ENCODE data around the gene LRP6.

The LRP6 gene

DNA sequence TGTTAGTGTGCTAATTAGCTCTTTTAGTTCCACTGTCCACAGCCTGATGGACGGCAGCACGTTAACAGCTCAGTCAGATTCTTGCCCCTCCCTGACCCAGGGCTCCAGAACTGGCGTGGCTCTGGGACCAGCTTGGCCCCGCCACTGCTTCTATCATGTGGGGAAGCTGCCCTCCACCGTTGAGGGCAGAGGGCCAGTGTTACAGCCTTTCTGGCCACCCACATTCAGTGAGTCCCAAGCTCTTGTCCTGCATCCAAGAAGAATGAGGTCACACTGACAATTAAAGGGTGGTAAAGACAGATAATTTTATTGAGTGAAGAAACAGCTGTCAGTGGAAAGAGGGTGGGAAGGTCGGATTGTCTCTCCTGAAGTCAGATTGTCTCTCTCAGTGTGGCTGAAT is 159.2 kb downstream of the LRP6 start:
- in situ Hi-C loops (cut with HindIII; ENCODE audit: low pct_unique_long_range_greater_than_20kb, low sequenced_read_pairs), result no loop called here
- no peak for TF ChIP-seq JUND (IDR thresholded peaks at IDR 0.05; ENCODE audit: low read depth)
- DNase-seq (ENCODE audit: low read depth in 1 of 2, low spot score in 1 of 2), result no peak

- TF ChIP-seq JUND (IDR thresholded peaks at IDR 0.05; ENCODE audit: low read depth), result no peak
- in situ Hi-C loops (cut with HindIII; ENCODE audit: low pct_unique_long_range_greater_than_20kb, low sequenced_read_pairs), result no loop called here
- DNase-seq (ENCODE audit: low read depth in 1 of 2, low spot score in 1 of 2), result no peak
Observed at GRCh38 chr12:12099102-12099501, 167.7 kb downstream of the LRP6 start.

DNA sequence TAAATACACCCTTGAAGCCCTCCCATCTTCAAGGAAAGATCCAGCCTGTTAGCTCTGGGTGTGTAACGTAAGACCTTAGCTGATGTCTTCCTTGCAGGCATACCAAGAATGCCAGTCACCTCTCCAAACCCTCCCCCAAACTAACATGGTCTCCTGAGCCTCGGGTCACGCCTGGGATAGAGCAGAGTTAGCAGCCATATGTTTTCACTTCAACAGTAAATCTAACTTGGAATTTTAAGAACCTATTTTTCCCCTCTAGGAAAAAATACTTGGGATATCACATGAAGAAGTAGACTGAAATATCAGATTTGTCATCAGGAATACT is 168.2 kb downstream of the LRP6 start:
- no peak for TF ChIP-seq JUND (IDR thresholded peaks at IDR 0.05; ENCODE audit: low read depth)

DNA sequence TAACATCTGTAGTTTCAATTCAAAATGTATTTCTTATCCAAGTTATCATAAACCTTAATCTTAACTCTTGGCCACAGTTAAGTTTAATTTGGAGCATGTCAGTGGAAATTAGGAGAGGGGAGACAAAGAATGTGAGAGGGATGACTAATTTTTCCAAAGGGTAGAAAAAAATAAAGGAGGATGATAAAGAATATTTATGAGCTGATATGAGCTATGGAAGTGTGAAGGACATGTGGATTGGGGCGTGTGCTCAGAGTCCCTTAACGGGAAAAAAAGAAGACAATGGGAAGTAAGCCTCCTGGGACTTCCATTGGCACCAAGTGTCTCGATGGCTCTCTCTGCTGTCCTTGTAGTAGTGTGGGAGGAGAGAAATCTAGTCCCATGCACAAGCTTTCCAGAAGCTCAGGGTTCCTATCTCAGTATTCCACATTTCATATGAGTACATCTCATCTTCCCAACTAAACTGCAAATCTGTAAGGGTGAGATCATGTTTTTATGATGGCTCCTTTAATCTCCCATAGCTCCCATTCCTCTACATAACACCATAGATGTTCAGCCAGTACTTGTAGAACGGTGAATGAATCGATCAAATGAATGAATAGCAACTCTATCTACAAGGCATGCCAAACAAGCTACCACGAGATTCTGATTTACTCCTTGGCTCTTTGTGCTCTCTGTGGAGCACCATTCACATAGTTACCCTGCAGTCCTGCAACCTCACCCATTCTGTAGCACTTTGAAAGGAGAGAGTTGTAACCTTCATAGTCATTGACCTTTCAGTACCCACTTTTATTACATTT is 168.8 kb downstream of the LRP6 start:
- no peak for TF ChIP-seq JUND (IDR thresholded peaks at IDR 0.05; ENCODE audit: low read depth)
- DNase-seq (ENCODE audit: low read depth in 1 of 2, low spot score in 1 of 2), result no peak
- in situ Hi-C loops (cut with HindIII; ENCODE audit: low pct_unique_long_range_greater_than_20kb, low sequenced_read_pairs), result no loop called here

More for the DNA sequence above, 168.2 kb downstream of the LRP6 start:
- DNase-seq (ENCODE audit: low read depth in 1 of 2, low spot score in 1 of 2), result no peak
- in situ Hi-C loops (cut with HindIII; ENCODE audit: low pct_unique_long_range_greater_than_20kb, low sequenced_read_pairs), result no loop called here

- in situ Hi-C loops (cut with HindIII; ENCODE audit: low pct_unique_long_range_greater_than_20kb, low sequenced_read_pairs), result no loop called here
- no peak for TF ChIP-seq JUND (IDR thresholded peaks at IDR 0.05; ENCODE audit: low read depth)
Observed at GRCh38 chr12:12095021-12095420, 171.8 kb downstream of the LRP6 start.

DNA sequence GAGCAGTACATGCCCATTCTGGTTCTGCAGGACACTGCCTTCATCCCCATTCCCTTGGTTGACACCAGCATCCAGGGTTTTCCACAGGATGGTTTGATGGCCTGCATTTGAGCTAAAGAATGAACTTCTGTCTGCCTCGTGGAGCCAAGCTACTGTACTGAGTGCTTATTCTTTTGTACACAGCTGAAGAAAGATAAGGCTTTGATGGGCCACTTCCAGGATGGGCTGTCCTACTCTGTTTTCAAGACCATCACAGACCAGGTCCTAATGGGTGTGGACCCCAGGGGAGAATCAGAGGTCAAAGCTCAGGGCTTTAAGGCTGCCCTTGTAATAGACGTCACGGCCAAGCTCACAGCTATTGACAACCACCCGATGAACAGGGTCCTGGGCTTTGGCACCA is 172.4 kb downstream of the LRP6 start:
- DNase-seq (ENCODE audit: low read depth in 1 of 2, low spot score in 1 of 2), result no peak
- in situ Hi-C loops (cut with HindIII; ENCODE audit: low pct_unique_long_range_greater_than_20kb, low sequenced_read_pairs), result no loop called here
- no peak for TF ChIP-seq JUND (IDR thresholded peaks at IDR 0.05; ENCODE audit: low read depth)

More at GRCh38 chr12:12095021-12095420, 171.8 kb downstream of the LRP6 start:
- DNase-seq (ENCODE audit: low read depth in 1 of 2, low spot score in 1 of 2), result peak in 1 of 2 experiments; percentile 41

DNA sequence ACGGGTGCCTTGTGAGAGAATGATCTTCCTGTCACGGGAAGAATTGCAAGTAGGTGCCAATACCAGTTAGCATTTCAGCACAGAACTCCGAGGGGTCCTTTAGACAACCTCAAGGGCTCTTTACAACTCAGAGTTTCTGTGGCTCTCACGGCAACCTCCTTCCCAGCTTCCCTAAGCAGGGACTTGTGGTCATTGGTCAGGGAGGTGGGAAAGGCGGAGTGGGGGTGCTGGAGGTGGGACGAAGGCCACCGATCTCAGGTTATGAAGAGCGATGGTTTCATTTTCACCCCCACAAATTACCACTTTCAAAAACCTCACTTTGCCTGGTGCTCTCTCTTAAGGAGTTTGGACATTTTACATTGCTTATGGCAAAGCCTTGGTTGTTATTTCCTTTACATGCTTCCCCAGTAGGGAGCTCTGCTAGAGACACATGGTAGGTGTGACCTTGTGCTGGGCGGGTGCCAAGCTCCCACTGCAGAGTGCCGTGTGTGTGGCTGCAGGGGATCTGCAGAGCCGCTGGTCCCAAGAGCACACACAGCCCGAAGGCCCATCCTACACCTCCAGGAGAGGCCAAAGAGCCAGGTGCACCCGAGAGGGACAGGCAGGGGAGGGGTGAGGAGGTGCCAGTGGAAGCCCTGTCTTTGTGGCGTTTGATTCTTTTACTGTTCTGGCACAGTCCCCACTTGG is 174.7 kb downstream of the LRP6 start:
- in situ Hi-C loops (cut with HindIII; ENCODE audit: low pct_unique_long_range_greater_than_20kb, low sequenced_read_pairs), result no loop called here
- DNase-seq (ENCODE audit: low read depth in 1 of 2, low spot score in 1 of 2), result peak in 1 of 2 experiments; percentile 0
- TF ChIP-seq JUND (IDR thresholded peaks at IDR 0.05; ENCODE audit: low read depth), result no peak

DNA sequence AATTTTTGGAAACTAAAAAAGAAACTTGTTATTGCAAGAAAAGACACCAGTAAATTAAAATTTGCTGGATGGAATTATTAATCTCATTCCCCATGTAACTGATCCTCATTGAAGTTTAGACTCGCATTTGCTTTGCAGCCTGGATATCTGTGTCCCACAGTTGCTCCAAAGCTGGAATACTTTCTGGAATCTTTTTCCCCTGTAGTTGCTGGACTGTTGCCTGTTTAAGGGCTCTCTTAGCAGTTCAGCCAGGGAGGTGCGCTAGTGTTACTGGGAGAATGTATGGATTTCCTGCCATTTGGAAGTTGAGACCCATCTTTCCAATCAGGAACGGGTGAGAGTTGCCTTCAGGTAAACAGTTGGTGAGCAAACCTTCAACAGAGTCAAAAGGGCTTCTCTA is 175.8 kb downstream of the LRP6 start:
- in situ Hi-C loops (cut with HindIII; ENCODE audit: low pct_unique_long_range_greater_than_20kb, low sequenced_read_pairs), result no loop called here

DNA sequence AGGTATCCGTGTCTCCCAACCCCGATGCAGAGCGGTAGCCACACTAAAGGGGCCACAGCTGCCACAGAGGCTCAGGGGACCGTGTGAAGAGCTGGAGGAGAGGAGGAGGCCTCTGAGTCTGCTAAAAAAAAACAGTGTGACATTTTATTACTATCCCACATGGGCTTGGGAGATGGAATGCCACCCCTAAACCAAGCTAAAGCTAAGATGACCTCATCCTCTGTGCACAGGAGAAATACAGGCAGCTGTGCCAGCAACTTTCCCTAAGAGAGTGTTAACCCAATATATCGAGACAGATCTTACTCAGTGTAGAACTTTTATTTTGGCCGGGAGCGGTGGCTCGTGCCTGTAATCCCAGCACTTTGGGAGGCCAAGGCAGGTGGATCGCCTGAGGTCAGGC is 178.1 kb downstream of the LRP6 start:
- no peak for TF ChIP-seq JUND (IDR thresholded peaks at IDR 0.05; ENCODE audit: low read depth)
- in situ Hi-C loops (cut with HindIII; ENCODE audit: low pct_unique_long_range_greater_than_20kb, low sequenced_read_pairs), result no loop called here
- no peak for DNase-seq (ENCODE audit: low read depth in 1 of 2, low spot score in 1 of 2)

More for the DNA sequence above, 175.8 kb downstream of the LRP6 start:
- no peak for TF ChIP-seq JUND (IDR thresholded peaks at IDR 0.05; ENCODE audit: low read depth)
- DNase-seq (ENCODE audit: low read depth in 1 of 2, low spot score in 1 of 2), result no peak

- in situ Hi-C loops (cut with HindIII; ENCODE audit: low pct_unique_long_range_greater_than_20kb, low sequenced_read_pairs), result no loop called here
- DNase-seq (ENCODE audit: low read depth in 1 of 2, low spot score in 1 of 2), result no peak
- TF ChIP-seq JUND (IDR thresholded peaks at IDR 0.05; ENCODE audit: low read depth), result no peak
Observed at GRCh38 chr12:12088147-12088546, 178.7 kb downstream of the LRP6 start.

GRCh38 chr12:12087693-12088034 is 179.2 kb downstream of the LRP6 start:
- in situ Hi-C loops (cut with HindIII; ENCODE audit: low pct_unique_long_range_greater_than_20kb, low sequenced_read_pairs), result no loop called here
- no peak for TF ChIP-seq JUND (IDR thresholded peaks at IDR 0.05; ENCODE audit: low read depth)
- DNase-seq (ENCODE audit: low read depth in 1 of 2, low spot score in 1 of 2), result no peak

DNA sequence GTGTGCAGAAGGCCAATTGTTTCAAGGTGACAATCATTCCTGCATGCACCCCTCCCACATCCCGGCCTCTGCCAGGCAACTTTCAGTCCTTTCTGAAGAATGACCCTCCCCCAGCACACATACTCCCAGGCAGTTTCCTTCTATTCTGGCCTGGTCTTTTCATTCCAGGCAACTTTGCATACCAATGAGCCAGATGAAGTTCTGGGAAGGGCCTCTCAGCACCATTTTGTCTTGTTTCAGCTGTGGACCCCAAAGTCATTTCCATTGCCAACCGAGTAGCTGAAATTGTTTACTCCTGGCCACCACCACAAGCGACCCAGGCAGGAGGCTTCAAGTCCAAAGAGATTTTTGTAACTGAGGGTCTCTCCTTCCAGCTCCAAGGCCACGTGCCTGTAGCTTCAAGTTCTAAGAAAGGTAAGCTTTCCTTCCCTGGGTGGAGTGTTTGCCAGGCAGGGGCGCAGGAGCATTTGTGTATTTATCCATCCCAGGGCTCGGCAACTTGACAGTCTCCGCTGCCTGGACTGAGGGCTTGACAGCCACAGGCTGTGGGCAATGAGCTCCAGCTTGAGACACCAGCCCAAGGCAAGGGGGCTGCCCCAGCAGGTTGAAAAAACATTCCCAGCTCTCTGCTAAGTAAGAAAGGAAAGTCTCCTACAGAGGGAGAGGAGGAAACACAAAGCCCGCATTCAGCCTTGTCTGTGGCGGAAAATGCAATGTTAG is 179.7 kb downstream of the LRP6 start:
- in situ Hi-C loops (cut with HindIII; ENCODE audit: low pct_unique_long_range_greater_than_20kb, low sequenced_read_pairs), result no loop called here
- no peak for DNase-seq (ENCODE audit: low read depth in 1 of 2, low spot score in 1 of 2)
- no peak for TF ChIP-seq JUND (IDR thresholded peaks at IDR 0.05; ENCODE audit: low read depth)

DNA sequence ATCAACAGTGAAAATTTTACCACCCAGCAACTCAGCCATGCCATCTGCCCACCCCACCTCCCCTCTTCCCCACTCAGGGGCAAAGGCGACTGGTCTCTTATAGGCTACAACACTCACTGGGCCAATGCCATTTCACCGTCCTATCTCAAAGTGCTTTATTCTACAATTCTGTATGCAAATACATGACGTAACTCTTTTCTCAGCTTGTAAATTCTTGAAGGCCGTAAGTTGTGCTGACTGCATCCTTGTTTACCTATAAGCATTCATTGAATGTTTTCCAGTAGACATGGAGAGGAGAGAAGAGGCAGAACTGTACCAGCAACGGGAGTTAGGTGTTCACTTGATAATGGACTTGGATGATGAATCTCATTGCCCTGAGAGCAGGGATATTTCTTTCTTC is 180.5 kb downstream of the LRP6 start:
- TF ChIP-seq JUND (IDR thresholded peaks at IDR 0.05; ENCODE audit: low read depth), result no peak
- in situ Hi-C loops (cut with HindIII; ENCODE audit: low pct_unique_long_range_greater_than_20kb, low sequenced_read_pairs), result no loop called here
- no peak for DNase-seq (ENCODE audit: low read depth in 1 of 2, low spot score in 1 of 2)
